ENCODE results near the gene CNTNAP4. TPM values are rescaled to one million over a fixed set of nuclear protein-coding genes. Genes with fewer than 3 reads are reported as not detected.

The CNTNAP4 gene
- total RNA-seq, 1 experiment from 2014 or later, result not detected

- no peak overlapping the region for H3K23ac ChIP-seq (ENCODE audit: insufficient read length, low read depth, low read length)
- no peaks in the 10 kb centered on the region for H3K79me1 ChIP-seq (ENCODE audit: insufficient read depth, low read depth, low read length, poor library complexity, severe bottlenecking)
- H3K79me2 ChIP-seq (ENCODE audit: insufficient read depth, low read length), result no peaks in the 10 kb centered on the region; the same call in 1 of the 2 replicates
- no peak overlapping the region for H3K18ac ChIP-seq (ENCODE audit: insufficient read length, low read depth, low read length)
- no peak overlapping the region for H2BK20ac ChIP-seq (ENCODE audit: low read depth, low read length, poor library complexity, severe bottlenecking)
- H3K56ac ChIP-seq (ENCODE audit: insufficient read length, low read depth, low read length), result no peak overlapping the region
- H3K4me2 ChIP-seq (ENCODE audit: insufficient read depth, insufficient read length, low read length), result no peak overlapping the region
- no peaks in the 10 kb centered on the region for H3K4me1 Mint-ChIP-seq
- H2AK5ac ChIP-seq (ENCODE audit: insufficient read length, low read length), result no peak overlapping the region
- no peak overlapping the region for H3T11ph ChIP-seq (ENCODE audit: low read length)
- H4K5ac ChIP-seq (ENCODE audit: insufficient read length, low read depth, low read length), result no peak overlapping the region
- H2BK120ac ChIP-seq (ENCODE audit: low read depth, low read length, poor library complexity, severe bottlenecking), result no peak overlapping the region
- no peak overlapping the region for H2AFZ ChIP-seq (ENCODE audit: low read length)
- H3K27ac Mint-ChIP-seq, result no peak overlapping the region
- H3K4me1 ChIP-seq (ENCODE audit: insufficient read depth, low read length), result no peaks in the 10 kb centered on the region
- no CpG with 5 or more reads among the region's 2 CpGs for WGBS (ENCODE audit: extremely low coverage, insufficient read length, low lambda C conversion rate)
- no peak overlapping the region for H4K8ac ChIP-seq (replicated peaks; ENCODE audit: insufficient read length, low read depth, low read length)
- H3K9ac ChIP-seq (ENCODE audit: extremely low read depth, insufficient read length, low read length), result no peak overlapping the region
- no peak overlapping the region for H3K27ac ChIP-seq (ENCODE audit: insufficient read length, low read depth, low read length)
- no peak for TF ChIP-seq CTCF (conservative IDR thresholded peaks at IDR 0.05)
- peaks cover 39% of the 10 kb centered on the region for H3K27me3 Mint-ChIP-seq (ENCODE audit: low read depth)
- H3K9me3 ChIP-seq (ENCODE audit: control insufficient read depth, low read depth, low read length), result no peaks in the 10 kb centered on the region
- no peak overlapping the region for H2BK15ac ChIP-seq (ENCODE audit: low read depth, low read length)
- no peaks in the 10 kb centered on the region for H3K23me2 ChIP-seq (ENCODE audit: insufficient read length, low read depth, low read length, poor library complexity, severe bottlenecking)
- DNase-seq, result no peak
- no peak overlapping the region for H4K91ac ChIP-seq (ENCODE audit: insufficient read length, low read depth, low read length)
- no peaks in the 10 kb centered on the region for H4K20me1 ChIP-seq (ENCODE audit: control insufficient read depth, insufficient read depth, insufficient read length)
- H3K4ac ChIP-seq (ENCODE audit: low read depth, low read length), result no peak overlapping the region
- H3K14ac ChIP-seq (ENCODE audit: insufficient read depth, low read length), result no peak overlapping the region
- no peaks in the 10 kb centered on the region for H3K27me3 ChIP-seq (ENCODE audit: insufficient read depth, low read length)
- H3K9me3 Mint-ChIP-seq, result no peaks in the 10 kb centered on the region
- H2BK12ac ChIP-seq (ENCODE audit: insufficient read length, low read depth, low read length), result no peak overlapping the region
- no peak overlapping the region for H2BK5ac ChIP-seq (ENCODE audit: insufficient read length, low read length)
- H3K36me3 Mint-ChIP-seq (ENCODE audit: insufficient read depth in 1 of 3, low read depth in 3 of 3), result no peaks in the 10 kb centered on the region
- H3K4me3 Mint-ChIP-seq, result no peak overlapping the region
Observed at GRCh38 chr16:76459111-76459510, 181.9 kb downstream of the CNTNAP4 start.

Data from H9 (cell line).